ENCODE data around the gene PBOV1.

Gene PBOV1

GRCh38 chr6:138241381-138241780, 23.1 kb upstream of the PBOV1 start:
- DNase-seq (ENCODE audit: low read depth), result no peak
- no peak overlapping the region for H3K4me3 ChIP-seq (ENCODE audit: control insufficient read depth, low read depth, low read length)
- TF ChIP-seq CTCF (conservative IDR thresholded peaks at IDR 0.05; ENCODE audit: control insufficient read depth, insufficient read depth, low read depth, low read length), result no peak

- no peak for TF ChIP-seq CTCF (conservative IDR thresholded peaks at IDR 0.05; ENCODE audit: control insufficient read depth, insufficient read depth, low read depth, low read length)
- no peak overlapping the region for H3K4me3 ChIP-seq (ENCODE audit: control insufficient read depth, low read depth, low read length)
- DNase-seq (ENCODE audit: low read depth), result peak; percentile 44
Observed at GRCh38 chr6:138240476-138241245, 22.4 kb upstream of the PBOV1 start.

- TF ChIP-seq CTCF (conservative IDR thresholded peaks at IDR 0.05; ENCODE audit: control insufficient read depth, insufficient read depth, low read depth, low read length), result no peak
- DNase-seq (ENCODE audit: low read depth), result no peak
- no peak overlapping the region for H3K4me3 ChIP-seq (ENCODE audit: control insufficient read depth, low read depth, low read length)
Observed at GRCh38 chr6:138239774-138240173, 21.5 kb upstream of the PBOV1 start.

GRCh38 chr6:138238368-138238767, 20.1 kb upstream of the PBOV1 start:
- no peak overlapping the region for H3K4me3 ChIP-seq (ENCODE audit: control insufficient read depth, low read depth, low read length)
- no peak for DNase-seq (ENCODE audit: low read depth)
- no peak for TF ChIP-seq CTCF (conservative IDR thresholded peaks at IDR 0.05; ENCODE audit: control insufficient read depth, insufficient read depth, low read depth, low read length)

GRCh38 chr6:138237463-138237862, 19.2 kb upstream of the PBOV1 start:
- DNase-seq (ENCODE audit: low read depth), result no peak
- no peak for TF ChIP-seq CTCF (conservative IDR thresholded peaks at IDR 0.05; ENCODE audit: control insufficient read depth, insufficient read depth, low read depth, low read length)
- no peak overlapping the region for H3K4me3 ChIP-seq (ENCODE audit: control insufficient read depth, low read depth, low read length)

- TF ChIP-seq CTCF (conservative IDR thresholded peaks at IDR 0.05; ENCODE audit: control insufficient read depth, insufficient read depth, low read depth, low read length), result no peak
- no peak for DNase-seq (ENCODE audit: low read depth)
- H3K4me3 ChIP-seq (ENCODE audit: control insufficient read depth, low read depth, low read length), result no peak overlapping the region
Observed at GRCh38 chr6:138235693-138236092, 17.4 kb upstream of the PBOV1 start.

All from fibroblast of mammary gland (primary cell).